Activated CD8-positive, alpha-beta memory T cell treated with anti-CD3 and anti-CD28 coated beads for 1 hour (primary cell): ENCODE measurements around the gene GARIN3.

Source experiments
- DNase-seq, 2 donors: peaks; one replicate each; pipeline ENCODE4 v3.0.0-alpha.2; 2020; ENCODE audit warnings: low read depth in 1 of 2; ENCODE audit errors: extremely low read depth in 1 of 2

The GARIN3 gene

DNA sequence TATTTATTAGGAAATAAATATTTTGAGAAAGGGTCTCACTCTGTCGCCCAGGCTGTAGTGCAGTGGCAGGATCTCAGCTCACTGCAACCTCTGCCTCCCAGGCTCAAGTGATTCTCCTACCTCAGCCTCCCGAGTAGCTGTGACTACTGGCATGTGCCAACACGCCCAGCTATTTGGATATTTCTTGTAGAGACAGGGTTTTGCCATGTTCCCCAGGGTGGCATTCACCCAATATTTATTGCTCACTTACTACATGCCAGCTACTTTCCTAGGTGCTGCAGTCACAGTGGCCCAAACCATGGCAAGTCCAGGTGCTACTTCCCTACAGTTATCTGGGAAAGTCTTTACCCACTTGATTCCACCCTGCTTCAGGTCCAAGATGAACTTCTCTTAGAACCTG lies 15.1 kb downstream of the GARIN3 start:
- DNase-seq, result no peak

DNA sequence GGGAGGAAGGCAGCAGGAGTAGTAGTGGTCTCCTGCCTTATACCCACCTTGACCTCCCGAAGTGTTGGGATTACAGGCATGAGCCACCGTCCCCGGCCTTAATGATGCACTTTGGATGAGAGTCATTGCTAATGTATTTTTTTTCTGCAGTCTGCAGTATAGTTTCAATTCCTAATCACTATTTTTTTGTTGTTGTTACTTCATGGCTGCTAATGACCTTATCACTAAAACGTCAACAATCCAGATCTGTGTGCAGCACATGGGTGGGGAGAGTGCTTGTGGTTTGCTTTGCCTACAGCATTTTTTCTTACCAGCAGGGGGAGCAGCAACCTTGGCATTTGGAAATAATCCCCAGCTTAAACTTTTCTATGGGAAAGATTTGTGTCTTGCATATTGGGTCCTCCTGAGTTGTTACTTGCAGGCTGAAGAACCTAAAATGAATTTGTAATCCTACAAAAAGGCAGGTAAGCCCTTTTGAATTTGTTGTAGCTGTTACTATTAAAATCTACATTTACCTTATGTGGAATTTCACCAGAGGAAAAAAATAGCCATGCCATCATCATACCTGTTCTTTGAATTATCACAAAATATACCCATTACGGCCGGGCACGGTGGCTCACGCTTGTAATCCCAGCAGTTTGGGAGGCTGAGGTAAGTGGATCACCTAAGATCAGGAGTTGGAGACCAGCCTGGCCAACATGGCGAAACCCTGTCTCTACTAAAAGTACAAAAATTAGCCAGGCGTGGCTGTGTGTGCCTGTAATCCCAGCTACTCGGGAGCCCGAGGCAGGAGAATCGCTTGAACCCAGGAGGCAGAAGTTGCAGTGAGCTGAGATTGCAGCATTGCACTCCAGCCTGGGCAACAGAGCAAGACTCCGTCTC lies 17.1 kb downstream of the GARIN3 start:
- DNase-seq, result peak; percentile 62 to 63

DNA sequence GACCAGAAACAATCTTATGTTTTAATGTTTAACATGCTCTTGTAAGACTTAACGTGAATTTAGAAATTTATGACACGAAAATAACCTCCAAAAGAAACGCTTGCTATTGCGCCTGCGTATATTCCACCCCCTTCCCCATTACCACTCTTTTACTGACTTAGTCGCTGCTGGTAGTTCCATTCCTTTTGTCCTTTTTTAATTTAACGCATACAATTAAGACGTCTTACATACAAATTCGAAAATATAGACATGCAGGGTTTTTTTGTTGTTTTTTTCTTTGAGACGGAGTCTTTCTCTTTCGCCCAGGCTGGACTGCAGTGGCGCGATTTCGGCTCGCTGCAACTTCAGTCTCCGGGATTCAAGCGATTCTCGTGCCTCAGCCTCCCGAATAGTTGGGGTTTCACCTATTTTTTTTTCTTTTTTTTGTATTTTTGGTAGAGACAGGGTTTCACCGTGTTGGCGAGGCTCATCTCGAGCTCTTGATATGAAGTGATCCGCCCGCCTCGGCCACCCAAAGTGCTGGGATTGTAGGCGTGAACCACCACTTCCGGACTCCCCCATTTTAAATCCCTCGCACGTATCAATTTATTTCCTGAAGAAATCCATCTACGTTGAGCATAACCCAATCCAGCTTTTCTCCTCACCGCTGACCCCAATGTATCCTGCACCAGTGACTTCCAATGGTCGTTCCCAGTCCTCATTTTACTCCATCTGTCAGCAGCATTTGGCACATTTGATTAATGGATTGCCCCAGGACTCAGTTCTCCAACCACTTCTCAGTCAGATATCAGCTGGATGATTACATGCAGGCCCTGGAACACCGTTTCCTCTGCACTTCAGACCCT lies 22.7 kb downstream of the GARIN3 start:
- DNase-seq, result no peak

DNA sequence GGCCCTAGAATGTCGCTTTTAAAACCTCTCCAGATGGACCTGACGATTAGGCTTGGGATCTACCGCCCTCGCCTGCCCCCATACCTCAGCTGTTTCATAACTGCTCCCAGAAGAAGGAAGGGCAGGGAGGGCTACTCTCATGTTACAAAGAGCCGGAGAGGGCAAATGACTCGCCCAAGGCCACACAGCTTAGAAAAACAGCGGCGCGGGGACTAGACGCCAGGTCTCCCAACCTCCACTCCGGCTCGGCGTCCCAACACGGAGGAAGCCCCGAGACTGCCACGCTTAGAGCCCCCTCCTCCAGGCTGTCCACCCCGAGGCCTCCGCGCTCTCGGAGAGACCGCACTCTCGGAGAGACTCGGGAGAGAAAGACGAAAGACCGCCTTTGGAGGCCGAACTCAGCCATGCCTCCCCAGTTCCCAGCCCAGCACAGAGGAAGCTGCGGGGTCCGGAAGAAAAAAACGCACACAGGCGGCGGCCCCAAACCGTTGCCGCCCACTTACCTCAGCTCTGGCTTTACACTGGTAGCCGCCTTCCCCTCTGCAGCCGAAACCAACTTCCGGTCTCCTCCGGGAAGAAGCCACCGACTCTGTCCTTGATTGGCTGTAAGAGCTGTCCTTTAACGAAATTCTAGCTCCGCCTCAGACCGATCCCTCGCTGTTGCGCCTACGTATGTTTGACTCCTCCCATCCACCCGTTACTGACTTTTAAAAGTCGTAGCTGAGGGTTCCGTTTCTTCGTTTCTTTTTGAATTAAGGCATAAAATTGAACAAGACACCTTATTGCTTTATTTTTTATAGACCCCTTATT lies 23.5 kb downstream of the GARIN3 start, which contains the start of gene MED7:
Gene MED7 (minus strand): TSS at position 549 of the 810 bp plus-strand sequence. CDS start 3,434 bp downstream, outside the sequence.
- peak; percentile 71 to 85 for DNase-seq

DNA sequence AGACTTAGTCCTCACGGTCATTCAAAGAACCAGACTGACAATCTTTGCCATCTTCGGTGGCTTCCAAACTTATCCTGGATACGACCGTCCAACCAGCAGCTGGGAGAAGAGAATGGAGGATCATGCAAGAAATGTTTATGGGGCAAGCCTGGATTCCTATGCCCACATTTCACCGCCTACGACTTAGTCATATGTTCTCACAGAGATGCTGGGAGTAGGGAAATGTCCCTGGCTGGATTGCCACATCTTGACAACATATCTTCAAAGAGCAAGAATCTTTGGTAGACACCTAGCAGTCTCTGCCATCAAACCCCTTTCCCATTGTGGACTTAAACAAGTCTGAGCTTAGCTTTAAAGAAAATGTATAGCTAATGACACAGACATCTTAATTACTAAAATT lies 28.4 kb downstream of the GARIN3 start:
- DNase-seq, result no peak

DNA sequence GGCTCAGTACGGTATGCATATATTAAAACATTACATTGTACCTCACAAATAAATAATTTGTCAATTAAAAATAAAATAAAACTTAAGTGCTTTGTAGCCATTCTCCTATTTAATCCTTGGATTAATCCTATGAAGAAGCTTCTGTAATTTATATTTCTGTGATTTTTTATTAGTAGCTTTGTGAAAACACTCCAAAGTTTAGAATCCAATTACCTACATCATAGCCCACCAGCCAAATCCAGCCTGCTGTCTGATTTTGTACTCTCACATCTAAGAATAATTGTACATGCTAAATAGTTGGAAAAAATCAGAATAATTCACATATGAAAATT lies 33.8 kb downstream of the GARIN3 start:
- no peak for DNase-seq

DNA sequence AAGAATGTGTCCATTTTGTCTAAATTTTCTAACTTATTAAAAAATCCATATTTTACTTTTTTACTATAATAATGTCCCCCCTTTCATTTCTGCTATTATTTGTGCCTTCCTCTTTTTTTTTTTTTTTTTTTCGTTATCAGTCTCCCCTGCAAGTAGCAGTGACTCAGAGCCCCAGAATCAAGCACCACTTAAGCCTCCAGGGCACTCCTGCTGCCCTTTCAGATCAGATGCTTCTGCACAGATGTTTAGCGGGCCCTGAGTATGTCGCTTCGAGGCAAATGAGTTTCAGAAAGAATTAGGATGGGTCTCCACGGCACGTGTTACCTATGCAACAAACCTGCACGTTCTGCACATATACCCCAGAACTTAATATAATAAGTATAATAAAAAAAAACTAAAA lies 35.1 kb downstream of the GARIN3 start:
- DNase-seq, result no peak

DNA sequence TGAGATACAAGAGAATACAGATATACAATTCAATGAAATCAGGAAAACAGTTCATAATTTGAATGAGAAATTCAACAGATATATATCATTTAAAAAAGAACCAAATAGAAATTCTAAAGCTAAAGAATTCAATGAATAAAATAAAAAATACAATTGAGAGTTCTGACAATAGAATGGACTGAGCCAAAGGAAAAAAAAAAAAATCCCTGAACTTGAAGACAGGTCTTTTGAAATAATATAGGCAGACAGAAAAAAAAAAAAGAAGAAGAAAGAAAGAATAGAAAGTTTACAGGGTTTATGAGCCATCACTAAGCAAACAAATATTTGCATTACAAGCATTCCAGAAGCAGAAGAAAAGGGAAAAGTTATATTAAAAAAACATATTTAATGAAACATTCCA lies 44.4 kb downstream of the GARIN3 start:
- no peak for DNase-seq

DNA sequence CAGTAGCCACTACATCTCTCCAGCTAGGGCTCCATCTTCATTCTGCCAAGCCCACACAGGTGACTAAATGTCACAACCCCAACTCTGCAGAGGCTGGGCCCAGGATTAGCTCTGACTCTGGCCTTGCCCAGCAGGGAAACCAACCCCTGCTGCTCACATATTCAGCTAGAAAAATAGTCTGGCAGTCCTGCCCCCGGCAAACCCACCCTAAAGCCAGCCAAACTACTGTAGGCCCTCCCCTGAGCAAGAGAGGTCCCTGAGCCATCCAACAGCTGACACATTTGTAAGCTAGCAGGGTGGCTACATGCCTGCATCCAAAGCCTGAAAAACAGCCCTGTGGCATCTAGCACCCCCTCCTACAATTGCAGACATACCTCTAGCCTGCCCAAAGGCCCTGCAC lies 46.0 kb downstream of the GARIN3 start:
- DNase-seq, result no peak

DNA sequence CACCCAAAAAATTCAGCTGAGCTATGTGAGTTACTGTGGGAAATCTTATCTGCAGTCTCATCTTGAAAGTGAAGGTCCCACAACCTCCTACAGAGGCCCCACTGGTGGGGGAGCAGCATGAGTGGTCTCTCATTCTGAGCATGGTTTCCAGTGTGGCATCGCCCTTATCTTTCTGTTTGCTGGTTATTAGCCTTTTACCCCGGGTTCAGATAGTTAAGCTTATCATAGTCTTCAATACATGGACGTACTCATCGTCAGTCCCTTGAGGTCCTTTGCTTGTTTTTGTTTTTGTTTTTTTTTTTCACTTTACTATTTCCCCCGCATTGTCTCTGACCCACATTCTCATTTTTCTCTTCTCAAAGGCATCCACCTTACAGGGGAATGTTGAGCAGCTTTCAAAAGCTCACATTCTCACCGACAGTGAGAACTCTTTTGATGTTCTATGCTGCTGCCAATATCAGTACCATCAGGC lies 49.5 kb downstream of the GARIN3 start:
- no peak for DNase-seq

DNA sequence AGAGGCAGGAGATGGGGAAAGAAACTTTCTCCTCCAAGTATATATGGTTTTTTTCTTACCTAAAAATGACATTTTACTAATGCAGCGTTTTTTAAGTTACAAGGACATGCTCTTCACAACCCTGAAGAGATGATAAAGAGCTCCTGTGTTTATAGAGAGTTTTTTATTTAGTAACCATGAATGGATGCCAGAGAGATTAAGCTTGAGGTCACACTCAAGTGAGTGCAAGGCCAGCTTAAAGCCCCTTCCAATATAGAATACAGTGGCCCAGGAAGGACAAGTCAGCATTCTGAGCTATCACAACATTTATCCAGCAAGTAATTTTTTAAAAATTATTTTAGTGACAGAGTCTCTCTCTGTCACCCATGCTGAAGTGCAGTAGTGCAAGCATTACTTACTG lies 50.6 kb downstream of the GARIN3 start:
- no peak for DNase-seq

DNA sequence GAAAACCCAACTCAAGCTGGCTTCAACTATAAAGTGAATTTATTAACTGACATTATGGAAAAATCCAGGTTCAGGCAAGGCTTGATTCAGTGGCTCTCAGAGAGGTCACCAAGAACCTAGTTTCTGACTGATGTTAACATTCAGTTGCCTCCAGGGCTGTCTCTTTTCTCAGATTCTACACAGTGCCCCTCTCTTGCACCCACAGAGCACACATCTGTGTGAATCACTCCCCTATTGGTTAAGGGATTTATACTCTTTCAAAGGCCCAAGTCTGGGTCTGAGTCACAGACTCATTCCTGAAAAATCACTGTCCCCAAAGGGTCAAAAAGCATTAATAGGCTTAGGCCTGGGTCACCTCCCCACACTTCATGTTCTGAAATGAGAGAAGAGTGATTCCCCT lies 51.1 kb downstream of the GARIN3 start:
- no peak for DNase-seq

DNA sequence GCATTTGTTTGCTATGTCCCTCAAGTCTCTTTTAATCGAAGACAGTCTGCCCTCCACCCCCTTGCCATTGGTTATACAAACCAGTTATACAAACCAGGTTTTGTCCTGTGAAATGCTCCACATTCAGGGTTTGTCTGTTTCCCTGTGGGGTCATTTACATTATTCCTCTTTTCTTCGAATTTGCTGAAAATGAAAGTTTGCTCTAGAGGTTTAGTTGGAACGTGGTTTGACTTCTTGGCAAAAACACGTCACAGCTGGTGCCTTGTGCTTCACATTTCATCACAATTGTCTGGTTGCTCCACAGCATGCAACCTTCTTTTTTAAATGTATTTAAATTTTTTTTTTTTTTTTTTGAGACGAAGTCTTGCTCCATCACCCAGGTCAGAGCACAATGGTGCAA lies 53.1 kb downstream of the GARIN3 start:
- DNase-seq, result no peak
